ENCODE measurements around the gene PCNP. TPM values are rescaled to one million over a fixed set of nuclear protein-coding genes. Genes with fewer than 3 reads are reported as not detected.

PCNP gene
- total RNA-seq, 4 donors from 2014 or later, result 57.6 to 68.6 (median 63.2) TPM

DNA sequence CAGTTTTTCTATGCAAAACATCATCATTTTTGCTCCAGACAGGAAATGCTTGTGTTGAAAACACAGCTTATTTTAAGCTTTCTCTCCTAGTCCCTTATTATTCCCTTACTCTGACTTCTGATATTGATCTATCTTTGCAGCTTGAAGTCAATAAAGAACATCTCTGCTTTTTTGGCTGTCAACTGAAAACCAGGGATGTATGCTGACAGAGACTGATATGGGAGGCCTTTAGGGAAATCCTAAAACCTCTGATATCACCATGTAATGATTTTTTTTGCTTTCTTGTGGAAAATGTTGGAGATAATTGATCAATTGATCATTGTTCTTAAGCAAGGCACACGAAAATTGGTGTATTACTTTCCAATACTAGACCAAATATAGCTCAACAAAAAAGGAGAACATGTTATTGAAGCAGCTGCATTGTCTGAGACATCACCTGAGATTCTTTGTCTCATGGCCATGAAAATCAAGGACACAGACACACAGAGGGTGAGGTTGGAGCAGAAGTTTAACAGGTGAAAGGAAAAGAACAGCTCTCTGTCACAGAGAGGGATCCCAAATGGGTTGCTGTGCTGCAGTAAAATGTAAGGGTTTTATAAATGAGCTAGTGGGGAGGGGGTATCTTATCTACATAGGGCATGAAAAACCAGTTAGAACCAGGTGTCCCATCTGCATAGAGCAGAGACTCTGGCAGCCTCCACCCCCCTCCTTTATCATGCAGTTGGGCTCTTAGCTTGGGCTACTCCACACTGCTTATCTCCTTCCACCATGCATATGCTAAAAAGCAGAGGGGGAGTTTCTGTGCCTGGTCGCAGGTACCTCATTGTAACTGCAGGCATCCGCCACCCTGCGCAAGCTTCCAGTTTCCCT lies 43.9 kb upstream of the PCNP start:
- ATAC-seq (no peak), DNase-seq (no peak)
- intact Hi-C loops (cut with DNase I; ENCODE audit: low total_unique reads), result no loop called here
- H3K9me3 ChIP-seq, result no peaks in the 10 kb centered on the region
- H3K4me1 ChIP-seq, result peaks cover 0 to 7% of the 10 kb centered on the region in 2 donors
- H3K27ac ChIP-seq, result no peak overlapping the region
- TF ChIP-seq POLR2A (IDR thresholded peaks at IDR 0.05), result no peak
- TF ChIP-seq, protein P1, sequence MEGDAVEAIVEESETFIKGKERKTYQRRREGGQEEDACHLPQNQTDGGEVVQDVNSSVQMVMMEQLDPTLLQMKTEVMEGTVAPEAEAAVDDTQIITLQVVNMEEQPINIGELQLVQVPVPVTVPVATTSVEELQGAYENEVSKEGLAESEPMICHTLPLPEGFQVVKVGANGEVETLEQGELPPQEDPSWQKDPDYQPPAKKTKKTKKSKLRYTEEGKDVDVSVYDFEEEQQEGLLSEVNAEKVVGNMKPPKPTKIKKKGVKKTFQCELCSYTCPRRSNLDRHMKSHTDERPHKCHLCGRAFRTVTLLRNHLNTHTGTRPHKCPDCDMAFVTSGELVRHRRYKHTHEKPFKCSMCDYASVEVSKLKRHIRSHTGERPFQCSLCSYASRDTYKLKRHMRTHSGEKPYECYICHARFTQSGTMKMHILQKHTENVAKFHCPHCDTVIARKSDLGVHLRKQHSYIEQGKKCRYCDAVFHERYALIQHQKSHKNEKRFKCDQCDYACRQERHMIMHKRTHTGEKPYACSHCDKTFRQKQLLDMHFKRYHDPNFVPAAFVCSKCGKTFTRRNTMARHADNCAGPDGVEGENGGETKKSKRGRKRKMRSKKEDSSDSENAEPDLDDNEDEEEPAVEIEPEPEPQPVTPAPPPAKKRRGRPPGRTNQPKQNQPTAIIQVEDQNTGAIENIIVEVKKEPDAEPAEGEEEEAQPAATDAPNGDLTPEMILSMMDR (IDR thresholded peaks at IDR 0.05 in 4 of 5, conservative IDR thresholded peaks at IDR 0.05 in 1 of 5), result no peak
- no peaks in the 10 kb centered on the region for H3K27me3 ChIP-seq
- H3K4me3 ChIP-seq, result no peak overlapping the region
- no peaks in the 10 kb centered on the region for H3K36me3 ChIP-seq
- in situ Hi-C loops (cut with MboI; ENCODE audit: low sequenced_read_pairs in 4 of 4), result no loop called here

DNA sequence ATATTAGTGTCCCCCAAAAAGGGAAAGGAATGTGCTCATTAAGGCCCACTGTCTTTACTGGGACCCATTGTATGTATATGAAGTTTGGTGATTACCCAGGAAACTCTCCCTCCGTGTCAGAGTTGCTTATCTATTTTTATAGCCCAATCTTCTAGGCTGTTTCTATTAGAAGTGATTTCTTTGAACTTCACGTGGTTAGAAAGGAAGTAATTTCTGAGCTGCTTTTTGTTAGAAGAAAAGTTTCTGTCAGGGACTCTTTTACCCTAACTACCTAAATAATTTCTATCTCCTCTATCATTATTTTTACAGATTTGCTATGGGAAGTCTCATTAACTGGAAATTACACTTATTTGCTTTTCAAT lies 43.3 kb upstream of the PCNP start:
- Histone ChIP-seq H3K27me3 (no peaks in the 10 kb centered on the region), H3K27ac (no peak overlapping the region), H3K36me3 (no peaks in the 10 kb centered on the region), H3K9me3 (no peaks in the 10 kb centered on the region), H3K4me3 (no peak overlapping the region), H3K4me1 (peaks cover 0 to 7% of the 10 kb centered on the region in 2 donors)
- TF ChIP-seq, protein P1 (IDR thresholded peaks at IDR 0.05 in 4 of 5, conservative IDR thresholded peaks at IDR 0.05 in 1 of 5), result no peak
- no peak for TF ChIP-seq POLR2A (IDR thresholded peaks at IDR 0.05)
- intact Hi-C loops (cut with DNase I; ENCODE audit: low total_unique reads), result no loop called here
- DNase-seq (no peak), ATAC-seq (no peak)
- in situ Hi-C loops (cut with MboI; ENCODE audit: low sequenced_read_pairs in 4 of 4), result no loop called here

DNA sequence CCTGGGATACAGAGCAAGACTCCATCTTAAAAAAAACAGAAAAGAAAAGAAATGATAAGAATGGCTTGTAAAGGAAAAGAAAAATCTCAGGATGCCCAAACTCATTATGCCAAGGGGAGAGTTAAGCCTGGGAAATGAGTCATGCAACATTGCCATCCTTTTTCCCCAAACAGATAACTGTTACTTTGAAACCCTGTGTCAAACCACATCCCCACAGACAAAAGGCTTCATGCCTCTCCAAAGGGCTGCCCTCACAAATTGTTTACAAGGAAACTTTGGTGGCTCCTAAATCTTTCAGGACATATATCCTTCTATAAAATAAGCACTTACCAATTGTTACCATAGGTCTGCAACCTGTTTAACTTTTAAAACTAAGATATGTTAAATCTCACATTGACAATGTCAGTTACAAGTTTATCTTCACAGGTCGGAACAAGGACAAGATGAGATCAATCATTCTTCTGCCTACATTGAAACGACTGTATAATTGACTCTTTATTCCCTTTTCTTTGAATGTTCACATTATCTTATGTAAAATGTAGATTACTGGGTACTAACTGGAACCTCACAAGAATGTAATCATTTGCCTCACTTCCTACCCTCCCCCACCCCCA lies 42.4 kb upstream of the PCNP start:
- ATAC-seq (no peak), DNase-seq (no peak)
- peaks cover 0 to 7% of the 10 kb centered on the region in 2 donors for H3K4me1 ChIP-seq
- H3K27me3 ChIP-seq, result no peaks in the 10 kb centered on the region
- no peaks in the 10 kb centered on the region for H3K9me3 ChIP-seq
- TF ChIP-seq, protein P1 (IDR thresholded peaks at IDR 0.05 in 4 of 5, conservative IDR thresholded peaks at IDR 0.05 in 1 of 5), result no peak
- no peak for TF ChIP-seq POLR2A (IDR thresholded peaks at IDR 0.05)
- no peak overlapping the region for H3K4me3 ChIP-seq
- in situ Hi-C loops (cut with MboI; ENCODE audit: low sequenced_read_pairs in 4 of 4) (no loop called here), intact Hi-C loops (cut with DNase I; ENCODE audit: low total_unique reads) (no loop called here)
- H3K27ac ChIP-seq, result no peak overlapping the region
- H3K36me3 ChIP-seq, result no peaks in the 10 kb centered on the region

DNA sequence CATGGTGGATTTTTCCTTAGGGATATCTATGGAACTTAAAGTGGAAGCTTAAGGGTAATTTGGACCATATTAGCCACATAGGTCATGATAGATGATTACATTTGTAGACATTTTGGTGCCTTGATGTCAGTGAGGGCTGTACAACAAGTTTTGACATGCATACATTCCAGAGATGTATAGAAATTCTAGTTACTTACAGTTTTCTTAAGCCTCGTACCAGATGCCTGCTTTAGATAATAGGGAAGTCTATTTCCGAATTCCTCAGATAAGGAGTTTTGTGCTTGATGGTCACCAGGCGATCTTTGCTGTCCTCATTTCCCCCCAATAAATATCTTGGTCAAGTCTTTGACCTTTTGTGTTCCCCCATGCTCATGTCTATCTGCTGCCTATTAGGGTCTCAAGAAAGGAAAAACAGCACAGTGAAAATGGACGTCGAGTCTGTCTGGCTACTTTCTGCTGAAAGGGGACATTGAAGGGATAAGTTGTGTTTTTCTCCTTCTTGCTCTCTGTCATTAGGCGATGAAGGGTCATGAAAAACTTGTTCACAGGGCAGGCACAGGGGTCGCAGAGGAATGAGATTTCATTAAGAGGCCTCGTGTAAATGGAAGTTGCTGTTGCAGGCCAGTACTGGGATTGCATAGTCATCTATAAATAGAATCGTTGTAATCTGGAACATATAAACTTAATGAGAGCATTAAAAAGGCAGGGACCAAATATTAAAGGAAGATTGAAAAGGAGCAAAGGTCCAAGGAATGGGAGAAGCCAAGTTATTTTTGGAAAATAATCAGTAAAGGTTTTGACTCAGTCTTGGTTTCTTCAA lies 41.0 kb upstream of the PCNP start:
- intact Hi-C loops (cut with DNase I; ENCODE audit: low total_unique reads), result no loop called here
- DNase-seq (no peak), ATAC-seq (no peak)
- H3K9me3 ChIP-seq, result no peaks in the 10 kb centered on the region
- H3K27me3 ChIP-seq, result no peaks in the 10 kb centered on the region
- H3K27ac ChIP-seq, result no peak overlapping the region
- H3K4me3 ChIP-seq, result no peak overlapping the region
- H3K36me3 ChIP-seq, result no peaks in the 10 kb centered on the region
- peaks cover 0 to 7% of the 10 kb centered on the region in 2 donors for H3K4me1 ChIP-seq
- TF ChIP-seq, protein P1 (IDR thresholded peaks at IDR 0.05 in 4 of 5, conservative IDR thresholded peaks at IDR 0.05 in 1 of 5), result no peak
- no peak for TF ChIP-seq POLR2A (IDR thresholded peaks at IDR 0.05)
- in situ Hi-C loops (cut with MboI; ENCODE audit: low sequenced_read_pairs in 4 of 4), result no loop called here
